Ectodermal cell (in vitro differentiated cells): Measurements from ENCODE around the gene IFITM5.
"Not testable (repeated sequence)": the region's sequence is repeated elsewhere in the genome, so short reads cannot be mapped to it uniquely, and the experiment has no call there.

Experiments
- H3K27ac ChIP-seq: 2 replicates; pipeline ENCODE4 v1.7.0; 2013; ENCODE audit warnings: mild to moderate bottlenecking, low read depth, low read length; ENCODE audit not compliant: insufficient read depth, poor library complexity, severe bottlenecking
- H3K27me3 ChIP-seq: 2 replicates; pipeline ENCODE4 v1.7.0; 2013; ENCODE audit warnings: mild to moderate bottlenecking, low read length; ENCODE audit not compliant: insufficient read depth, control insufficient read depth, poor library complexity, severe bottlenecking
- H3K36me3 ChIP-seq: one replicate; pipeline ENCODE4 v1.7.0; 2013; ENCODE audit warnings: low read length; ENCODE audit not compliant: control insufficient read depth, insufficient read depth
- H3K4me1 ChIP-seq: one replicate; pipeline ENCODE4 v1.7.0; 2013; ENCODE audit warnings: low read length; ENCODE audit not compliant: control insufficient read depth, insufficient read depth
- H3K4me3 ChIP-seq: 2 replicates; pipeline ENCODE4 v1.7.0; 2013; ENCODE audit warnings: low read depth, low read length, control low read depth; ENCODE audit not compliant: insufficient read depth
- H3K9me3 ChIP-seq: 2 replicates; pipeline ENCODE4 v1.7.0; 2013; ENCODE audit warnings: mild to moderate bottlenecking, low read length, moderate library complexity; ENCODE audit not compliant: control insufficient read depth
- WGBS, 2 experiments: methylation state at CpG; one replicate each; pipeline ENCODE4 v1.1.7; 2013; ENCODE audit warnings: missing lambda C conversion rate in 2 of 2; 5-methylcytosine and 5-hydroxymethylcytosine counted together

Gene IFITM5

DNA sequence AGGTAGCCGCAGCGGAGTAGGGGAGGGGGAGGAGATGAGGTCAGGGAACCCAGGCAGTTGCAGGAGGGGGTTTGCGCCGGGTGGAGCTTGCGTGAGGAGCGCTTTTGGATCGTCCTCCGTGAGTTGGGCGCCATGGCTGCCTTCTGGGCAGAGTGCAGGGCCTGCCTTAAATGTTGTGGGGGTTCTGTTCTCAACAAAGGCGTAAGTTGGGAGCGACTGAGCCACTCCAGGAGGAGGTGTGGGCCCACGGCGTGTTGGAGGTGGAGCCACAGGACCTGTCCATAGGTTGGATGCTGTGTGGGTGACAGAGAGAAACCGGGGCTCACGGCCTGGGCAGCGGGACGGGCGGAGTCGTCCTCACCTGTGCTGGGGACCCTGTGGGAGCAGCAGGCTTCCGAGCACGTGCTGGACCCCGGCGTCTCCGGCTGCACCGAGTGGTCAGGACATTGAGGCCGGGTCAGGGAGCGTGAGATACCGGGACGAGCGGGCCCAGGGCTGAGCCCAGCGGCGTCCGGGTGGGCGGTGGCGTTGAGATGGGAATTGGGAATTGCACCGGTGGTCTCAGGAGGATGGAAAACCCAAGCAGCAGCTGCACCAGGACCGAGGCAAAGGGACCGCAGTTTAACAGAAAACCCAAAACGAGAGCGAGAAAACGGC is 11.4 kb downstream of the IFITM5 start:
- Histone ChIP-seq H3K27me3 (peaks cover 34% of the 10 kb centered on the region), H3K4me1 (no peaks in the 10 kb centered on the region), H3K36me3 (no peaks in the 10 kb centered on the region), H3K9me3 (no peaks in the 10 kb centered on the region), H3K4me3 (peak overlapping the region; percentile 43), H3K27ac (no peak overlapping the region)
- WGBS, 2 experiments = 40 to 44% methylated on average over 41 of the region's 41 CpGs

DNA sequence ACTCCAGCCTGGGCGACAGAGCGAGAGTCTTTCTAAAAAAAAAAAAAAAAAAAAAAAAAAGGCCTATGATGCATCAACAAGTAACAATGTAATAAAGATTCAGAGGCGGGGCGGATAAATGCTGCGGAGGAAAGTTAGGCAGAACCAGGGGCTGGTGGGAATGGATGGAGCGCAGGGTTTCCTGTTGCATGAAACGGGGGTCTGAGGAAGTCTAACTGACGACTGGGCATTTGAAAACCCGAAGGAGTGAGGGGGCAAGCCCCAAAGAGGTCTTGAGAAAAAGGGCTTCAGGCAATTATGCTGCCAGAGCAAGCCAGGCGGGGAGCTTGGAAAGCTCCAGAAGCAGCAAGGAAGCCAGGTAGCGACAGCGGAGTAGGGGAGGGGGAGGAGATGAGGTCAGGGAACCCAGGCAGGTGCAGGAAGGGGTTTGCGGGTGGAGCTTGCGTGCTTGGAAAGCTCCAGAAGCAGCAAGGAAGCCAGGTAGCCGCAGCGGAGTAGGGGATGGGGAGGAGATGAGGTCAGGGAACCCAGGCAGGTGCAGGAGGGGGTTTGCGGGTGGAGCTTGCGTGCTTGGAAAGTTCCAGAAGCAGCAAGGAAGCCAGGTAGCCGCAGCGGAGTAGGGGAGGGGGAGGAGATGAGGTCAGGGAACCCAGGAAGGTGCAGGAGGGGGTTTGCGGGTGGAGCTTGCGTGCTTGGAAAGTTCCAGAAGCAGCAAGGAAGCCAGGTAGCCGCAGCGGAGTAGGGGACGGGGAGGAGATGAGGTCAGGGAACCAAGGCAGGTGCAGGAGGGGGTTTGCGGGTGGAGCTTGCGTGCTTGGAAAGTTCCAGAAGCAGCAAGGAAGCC is 12.1 kb downstream of the IFITM5 start:
- not testable (repeated sequence) for H3K4me3 ChIP-seq, H3K36me3 ChIP-seq, H3K9me3 ChIP-seq, H3K27ac ChIP-seq, H3K4me1 ChIP-seq
- H3K27me3 ChIP-seq = peaks cover 42% of the 10 kb centered on the region
- WGBS, 2 experiments = 93% methylated on average over 25 of the region's 27 CpGs

DNA sequence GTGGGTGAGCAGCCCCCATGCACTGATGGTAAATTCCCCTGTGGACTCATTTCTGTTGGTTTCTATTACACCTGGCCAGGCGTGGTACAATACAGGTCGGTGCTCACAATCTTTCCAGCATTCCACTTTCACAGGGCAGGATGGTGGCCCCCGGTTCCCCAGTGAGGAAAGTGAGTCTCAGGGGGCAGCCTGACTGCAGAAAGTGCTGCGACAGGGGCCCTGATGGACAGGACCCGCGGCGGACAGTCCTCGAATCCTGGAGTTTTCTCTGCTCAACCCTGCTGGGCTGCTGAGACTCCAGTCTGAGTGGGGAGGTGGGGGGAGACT is 13.5 kb downstream of the IFITM5 start:
- WGBS, 2 experiments = 93 to 95% methylated on average over 8 of the region's 8 CpGs

DNA sequence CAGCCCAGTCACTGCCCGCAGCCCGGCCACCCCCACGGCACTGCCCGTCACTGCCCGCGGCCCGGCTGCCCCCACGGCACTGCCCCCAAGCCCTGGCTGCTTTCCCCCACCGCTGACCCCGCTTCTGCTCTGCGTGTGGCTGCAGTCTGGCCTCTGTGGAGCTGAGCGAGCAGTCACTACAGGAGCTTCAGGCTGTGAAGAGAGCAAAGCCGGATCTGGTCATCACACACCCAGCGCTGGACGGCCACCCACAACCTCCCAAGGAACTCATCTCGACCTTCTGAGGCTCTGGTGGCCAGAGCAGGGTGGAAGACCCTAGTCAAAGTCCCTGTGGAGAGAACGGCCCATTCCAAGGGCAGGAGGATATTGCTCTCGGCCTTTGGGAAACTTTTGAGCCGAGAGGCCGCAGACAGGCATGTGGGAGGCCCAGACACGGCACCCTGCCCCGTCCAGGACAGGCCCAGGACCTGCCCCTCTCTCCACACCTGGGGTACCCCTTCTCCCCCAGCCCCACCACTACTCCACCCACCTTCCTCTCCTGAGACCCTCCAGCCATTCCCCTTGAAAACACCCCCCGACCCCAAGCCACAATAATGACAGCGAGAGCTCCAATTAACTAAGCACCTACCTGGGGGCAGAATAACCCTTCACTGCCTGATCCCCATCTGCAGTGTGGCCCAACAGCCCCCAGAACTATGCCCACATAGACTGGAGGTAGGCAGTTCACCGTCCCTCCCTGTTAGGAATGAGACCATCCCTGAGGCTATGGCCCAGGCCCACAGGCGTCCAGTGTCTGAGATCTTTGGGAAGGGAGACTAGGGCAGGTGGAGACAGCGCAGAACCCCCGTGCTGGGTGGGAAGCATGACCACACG is 14.1 kb downstream of the IFITM5 start:
- Histone ChIP-seq H3K4me1 (no peaks in the 10 kb centered on the region), H3K4me3 (no peak overlapping the region), H3K27ac (no peak overlapping the region), H3K36me3 (no peaks in the 10 kb centered on the region), H3K9me3 (no peaks in the 10 kb centered on the region), H3K27me3 (peaks cover 61% of the 10 kb centered on the region)
- 88 to 89% methylated on average over 29 of the region's 29 CpGs for WGBS, 2 experiments

More for the DNA sequence above, 13.5 kb downstream of the IFITM5 start:
- Histone ChIP-seq H3K4me1 (no peaks in the 10 kb centered on the region), H3K9me3 (no peaks in the 10 kb centered on the region), H3K27me3 (peaks cover 55% of the 10 kb centered on the region), H3K36me3 (no peaks in the 10 kb centered on the region), H3K27ac (no peak overlapping the region), H3K4me3 (no peak overlapping the region)

DNA sequence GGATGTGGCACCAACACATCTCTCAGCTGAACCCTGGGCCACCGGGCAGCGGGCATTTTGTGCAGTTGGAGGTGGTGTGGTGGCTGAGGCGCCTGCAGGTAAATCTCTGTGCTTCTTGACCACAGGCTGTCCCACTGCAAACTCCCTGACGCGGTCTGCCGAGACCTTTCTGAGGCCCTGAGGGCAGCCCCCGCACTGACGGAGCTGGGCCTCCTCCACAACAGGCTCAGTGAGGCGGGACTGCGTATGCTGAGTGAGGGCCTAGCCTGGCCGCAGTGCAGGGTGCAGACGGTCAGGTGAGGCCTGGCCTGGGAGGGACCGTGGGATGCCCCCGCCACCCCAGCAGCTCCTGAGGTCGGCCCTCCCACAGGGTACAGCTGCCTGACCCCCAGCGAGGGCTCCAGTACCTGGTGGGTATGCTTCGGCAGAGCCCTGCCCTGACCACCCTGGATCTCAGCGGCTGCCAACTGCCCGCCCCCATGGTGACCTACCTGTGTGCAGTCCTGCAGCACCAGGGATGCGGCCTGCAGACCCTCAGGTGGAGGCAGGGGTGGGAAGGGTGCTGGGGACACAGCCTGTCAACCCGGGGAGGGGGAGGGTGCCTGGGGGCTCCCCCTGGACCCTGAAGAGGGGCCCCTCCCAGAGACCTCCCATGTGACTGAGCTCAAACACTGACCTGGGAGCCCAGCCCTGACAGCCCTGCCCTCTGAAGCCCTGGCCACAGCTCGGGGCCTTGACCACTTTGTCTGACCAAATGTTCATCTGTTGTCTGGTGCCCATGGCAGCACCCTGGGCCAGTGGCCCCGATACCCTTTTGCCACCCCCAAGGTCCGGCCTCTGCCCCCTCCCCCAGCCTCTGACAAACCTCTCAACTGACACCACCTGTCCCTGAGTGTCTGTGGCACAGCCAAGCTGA is 15.0 kb downstream of the IFITM5 start:
- H3K9me3 ChIP-seq = no peaks in the 10 kb centered on the region
- H3K36me3 ChIP-seq = no peaks in the 10 kb centered on the region
- no peak overlapping the region for H3K4me3 ChIP-seq
- H3K27me3 ChIP-seq = peaks cover 66% of the 10 kb centered on the region
- 88 to 90% methylated on average over 24 of the region's 24 CpGs for WGBS, 2 experiments
- H3K4me1 ChIP-seq = no peaks in the 10 kb centered on the region
- no peak overlapping the region for H3K27ac ChIP-seq

DNA sequence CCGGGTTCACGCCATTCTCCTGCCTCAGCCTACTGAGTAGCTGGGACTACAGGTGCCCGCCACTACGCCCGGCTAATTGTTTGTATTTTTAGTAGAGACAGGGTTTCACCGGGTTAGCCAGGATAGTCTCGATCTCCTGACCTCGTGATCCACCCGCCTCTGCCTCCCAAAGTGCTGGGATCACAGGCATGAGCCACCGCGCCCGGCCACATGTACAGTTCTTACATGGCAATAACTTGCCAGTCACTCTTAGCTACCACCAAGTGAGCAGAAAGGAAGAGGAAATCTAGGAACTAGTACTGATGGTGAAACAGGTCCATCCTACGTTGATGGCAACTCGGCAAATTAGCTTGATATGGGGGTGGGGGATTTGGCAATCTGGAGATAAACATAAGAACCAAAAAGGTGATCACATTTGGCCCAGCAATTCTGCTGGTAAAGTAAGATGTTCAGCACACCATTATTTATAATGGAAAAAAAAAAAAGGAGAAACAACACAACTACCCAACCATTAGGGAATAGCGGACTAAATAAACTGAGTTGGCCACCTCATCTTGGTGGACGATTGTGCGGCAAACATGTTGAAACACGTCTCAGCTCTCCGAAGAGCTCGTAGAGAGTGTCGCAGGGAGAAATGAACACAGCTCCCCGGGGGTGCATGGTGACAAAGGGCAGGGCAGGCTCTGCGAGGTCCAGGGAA is 15.8 kb downstream of the IFITM5 start:
- no peaks in the 10 kb centered on the region for H3K9me3 ChIP-seq
- H3K36me3 ChIP-seq = no peaks in the 10 kb centered on the region
- peaks cover 70% of the 10 kb centered on the region for H3K27me3 ChIP-seq
- H3K4me1 ChIP-seq = no peaks in the 10 kb centered on the region
- WGBS, 2 experiments = 91% methylated on average over 23 of the region's 23 CpGs
- H3K4me3 ChIP-seq = no peak overlapping the region
- no peak overlapping the region for H3K27ac ChIP-seq

DNA sequence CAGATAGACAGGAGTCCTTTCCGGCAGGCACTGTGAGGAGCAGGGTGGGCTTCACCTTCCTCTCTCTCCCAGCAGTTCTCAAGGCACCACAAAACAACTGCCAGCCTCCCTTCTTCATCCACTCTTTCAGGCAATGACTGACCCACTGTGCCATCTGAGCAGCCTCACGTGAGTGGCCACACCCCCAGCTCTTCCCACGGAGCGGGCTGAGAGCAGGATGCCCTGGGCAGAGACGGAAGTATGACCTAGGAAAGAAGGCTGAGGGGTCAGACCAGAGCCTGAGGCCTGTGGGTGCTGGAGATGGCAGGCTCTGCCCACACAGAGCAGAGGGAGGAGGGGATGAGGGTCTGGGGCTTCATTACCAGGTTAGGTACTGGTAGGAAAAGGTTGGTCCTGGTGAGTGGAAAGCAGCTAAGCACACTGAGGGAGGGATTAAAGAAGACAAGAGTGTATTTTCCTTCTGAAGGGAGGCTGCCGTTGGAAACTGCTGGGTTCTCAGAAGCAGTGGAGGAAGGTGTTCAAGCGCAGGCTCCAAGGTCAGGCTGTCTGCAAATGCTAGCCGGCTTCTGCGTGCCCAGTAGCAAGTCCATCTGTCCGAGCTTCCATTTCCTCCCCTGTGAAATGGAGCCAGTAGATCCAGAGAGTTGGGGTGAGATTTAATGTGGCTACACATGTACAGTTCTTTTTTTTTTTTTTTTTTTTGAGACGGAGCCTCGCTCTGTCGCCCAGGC is 16.5 kb downstream of the IFITM5 start:
- no peaks in the 10 kb centered on the region for H3K9me3 ChIP-seq
- no peaks in the 10 kb centered on the region for H3K4me1 ChIP-seq
- no peaks in the 10 kb centered on the region for H3K36me3 ChIP-seq
- H3K4me3 ChIP-seq = no peak overlapping the region
- no peak overlapping the region for H3K27ac ChIP-seq
- peaks cover 70% of the 10 kb centered on the region for H3K27me3 ChIP-seq
- WGBS, 2 experiments = 86 to 87% methylated on average over 11 to 12 of the region's 13 CpGs

DNA sequence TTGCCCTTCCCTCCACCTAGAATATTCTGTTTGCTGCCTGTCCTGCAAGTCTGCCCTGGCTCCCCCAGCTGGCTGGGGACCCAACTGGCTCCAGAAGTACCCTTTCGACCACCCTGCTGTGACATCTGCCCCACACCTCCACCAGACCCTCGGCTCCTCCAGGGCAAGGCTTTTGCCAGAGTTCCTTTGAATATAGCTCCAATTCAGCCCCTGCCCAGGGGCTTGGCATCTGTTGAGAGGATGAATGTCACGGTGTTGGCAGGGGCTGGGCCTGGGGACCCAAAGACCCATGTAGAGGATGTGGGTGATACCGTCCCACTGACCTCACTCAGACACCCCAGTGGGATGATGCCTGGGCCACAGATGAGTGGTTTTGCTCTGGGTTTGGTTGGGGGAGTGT is 17.2 kb downstream of the IFITM5 start:
- 84 to 92% methylated on average over 4 of the region's 4 CpGs for WGBS, 2 experiments

More for the DNA sequence above, 17.2 kb downstream of the IFITM5 start:
- Histone ChIP-seq H3K9me3 (no peaks in the 10 kb centered on the region), H3K4me1 (no peaks in the 10 kb centered on the region), H3K27me3 (peaks cover 64% of the 10 kb centered on the region), H3K36me3 (no peaks in the 10 kb centered on the region), H3K4me3 (no peak overlapping the region), H3K27ac (no peak overlapping the region)
